ENCODE data around the gene TMA7. TPM values are rescaled to one million over a fixed set of nuclear protein-coding genes. Genes with fewer than 3 reads are reported as not detected.

TMA7 gene
- total and polyA plus RNA-seq, 10 of the 15 experiments (the other 5 are each of a cell fraction or from before 2014, with no cell fraction given), result 319 to 1,760 (median 752) TPM

GRCh38 chr3:48492461-48493202, 52.6 kb downstream of the TMA7 start:
- H3K9me3 ChIP-seq (replicated peaks; ENCODE audit: control insufficient read depth, insufficient read depth, low read length), result no peaks in the 10 kb centered on the region
- ATAC-seq (peak; percentile 94), DNase-seq (ENCODE audit: low read depth, low spot score) (no peak), FAIRE-seq (no peak)
- intact Hi-C loops (cut with micrococcal nuclease; ENCODE audit: unreplicated experiment), result no loop called here
- BruUV-seq (replicated peaks), result no TSS peak
- ChIA-PET CTCF (interaction anchor here (0.9 kb wide), 1 partner anchor 15 kb away, joined by 4 read pairs; no protein-coding TSS in a partner anchor), RAD21 (ENCODE audit: unreplicated experiment) (interaction anchor here (0.8 to 0.9 kb wide), 3 partner anchors 15 to 57 kb away, joined by 3 read pairs; no protein-coding TSS in a partner anchor), SMC1A (ENCODE audit: uncharacterized antibody, unreplicated experiment) (interaction anchor here (0.9 to 1.1 kb wide), 3 partner anchors 57 to 92 kb away, joined by 3 read pairs; no protein-coding TSS in a partner anchor), POLR2A (interaction anchor here (0.6 to 1.2 kb wide), 3 partner anchors 14 to 19 kb away, joined by 3 to 4 read pairs (median 4); no protein-coding TSS in a partner anchor)
- no peaks in the 10 kb centered on the region for H3K27me3 ChIP-seq (replicated peaks in 1 of 2; ENCODE audit: control insufficient read depth in 2 of 2, insufficient read depth in 2 of 2, low read length in 1 of 2)
- peak overlapping the region; percentile 62 for H3K4me2 ChIP-seq (ENCODE audit: control insufficient read depth, insufficient read depth)
- in situ Hi-C loops (cut with MboI), result no loop called here
- H3K79me2 ChIP-seq (ENCODE audit: control insufficient read depth, insufficient read depth, low read length), result no peaks in the 10 kb centered on the region
- no peaks in the 10 kb centered on the region for H4K20me1 ChIP-seq (ENCODE audit: control insufficient read depth, insufficient read depth)
- 45% methylated on average over 7 of the region's 7 CpGs for WGBS (ENCODE audit: insufficient coverage, insufficient replicate concordance, low lambda C conversion rate, missing lambda C conversion rate)
- H3K36me3 ChIP-seq (ENCODE audit: control insufficient read depth in 2 of 2, insufficient read depth in 2 of 2, low read length in 1 of 2), result no peaks in the 10 kb centered on the region
- H3K27ac ChIP-seq (ENCODE audit: control insufficient read depth, insufficient read depth), result peak overlapping the region; percentile 56
- peak overlapping the region; percentile 40 for H3K9ac ChIP-seq (ENCODE audit: control insufficient read depth, insufficient read depth, low read length)
- H3K4me1 ChIP-seq (ENCODE audit: control insufficient read depth, insufficient read depth, low read length), result peaks cover 8% of the 10 kb centered on the region
- H2AFZ ChIP-seq (ENCODE audit: control insufficient read depth, low read depth, low read length), result peak overlapping the region; percentile 90
- no peak overlapping the region for H3K4me3 ChIP-seq
- TF ChIP-seq ATF7 (IDR thresholded peaks at IDR 0.05; ENCODE audit: low read depth) (peak; percentile 81), SPI1 (IDR thresholded peaks at IDR 0.05; ENCODE audit: borderline replicate concordance, insufficient read depth, low read depth, low read length) (peak; percentile 89), IKZF1 (conservative IDR thresholded peaks at IDR 0.05) (peak; percentile 61), FOS (IDR thresholded peaks at IDR 0.05; ENCODE audit: borderline replicate concordance, extremely low read depth, insufficient read length) (no peak), IRF5 (IDR thresholded peaks at IDR 0.05; ENCODE audit: borderline replicate concordance) (no peak), SKIL (IDR thresholded peaks at IDR 0.05; ENCODE audit: low read depth, poor library complexity, severe bottlenecking) (no peak), ZNF622 (IDR thresholded peaks at IDR 0.05) (no peak), YY1 (IDR thresholded peaks at IDR 0.05; ENCODE audit: low read depth, low read length) (0 out of 2 replicates have a peak, but pooled peaks have one; percentile 17), SREBF2 (IDR thresholded peaks at IDR 0.05; ENCODE audit: low read length) (no peak), IRF3 (IDR thresholded peaks at IDR 0.05) (no peak), CHD1 (IDR thresholded peaks at IDR 0.05; ENCODE audit: low read depth, low read length) (no peak), SMC3 (IDR thresholded peaks at IDR 0.05; ENCODE audit: borderline replicate concordance, low read length) (no peak), MTA2 (IDR thresholded peaks at IDR 0.05; ENCODE audit: low read depth) (peak; percentile 47; the same call in 1 of the 2 replicates), NR2C2 (IDR thresholded peaks at IDR 0.05; ENCODE audit: borderline replicate concordance, control insufficient read depth, insufficient read length, low read depth) (no peak), EED (IDR thresholded peaks at IDR 0.05; ENCODE audit: low read depth) (peak; percentile 77), ZZZ3 (IDR thresholded peaks at IDR 0.05; ENCODE audit: control insufficient read depth, insufficient read length, low read depth) (no peak), POLR2AphosphoS2 (IDR thresholded peaks at IDR 0.05; ENCODE audit: low read depth, low read length) (no peak), NBN (IDR thresholded peaks at IDR 0.05) (0 out of 2 replicates have a peak, but pooled peaks have one; percentile 45), SMARCA5 (IDR thresholded peaks at IDR 0.05) (no peak), BACH1 (IDR thresholded peaks at IDR 0.05; ENCODE audit: borderline replicate concordance) (no peak), ZSCAN29 (IDR thresholded peaks at IDR 0.05) (no peak), HDAC2 (IDR thresholded peaks at IDR 0.05) (no peak)

Measured in GM12878 (cell line).